Ishikawa (cell line): Measurements from ENCODE around the gene MTX1.

ENCODE experiments used
- MAX ChIP-seq: IDR thresholded peaks from 2 replicates; pipeline ENCODE4 v1.6.1; 2012
- REST ChIP-seq: IDR thresholded peaks from 2 replicates; pipeline ENCODE4 v1.6.1; 2012; ENCODE audit warnings: low read depth, mild to moderate bottlenecking

DNA sequence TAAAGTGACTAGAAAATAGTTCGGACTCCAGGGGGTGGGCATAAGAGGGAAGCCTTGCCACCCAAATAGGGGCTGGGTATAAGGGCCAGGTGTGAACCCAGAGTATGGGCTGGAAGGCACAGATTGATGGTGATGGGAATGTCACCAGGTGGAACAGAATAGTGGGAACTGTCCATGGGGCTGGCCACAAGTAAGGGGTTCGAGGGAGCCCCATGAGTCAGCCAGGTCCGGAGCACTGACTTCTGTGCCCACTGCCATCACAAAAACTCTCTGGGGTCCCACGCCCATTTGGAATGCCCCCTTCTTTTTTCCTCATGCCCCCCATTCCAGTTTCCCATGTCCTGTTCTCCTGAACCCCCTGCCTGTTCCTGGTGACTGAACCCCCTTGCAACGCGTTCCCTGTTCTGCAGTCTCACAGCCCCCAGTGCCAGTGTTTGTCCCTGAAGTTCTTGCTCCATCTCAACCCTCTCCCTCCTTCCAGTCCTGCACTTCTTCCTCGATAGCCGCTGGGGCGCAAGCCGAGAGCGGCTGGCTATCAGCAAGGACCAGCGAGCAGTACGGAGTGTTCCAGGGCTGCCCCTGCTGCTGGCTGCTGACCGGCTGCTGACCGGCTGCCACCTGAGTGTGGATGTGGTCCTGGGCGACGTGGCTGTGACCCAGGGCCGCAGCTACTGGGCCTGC is 27.0 kb upstream of the MTX1 start:
- TF ChIP-seq REST (no peak), MAX (no peak)
